Glutamatergic neuron (in vitro differentiated cells): ENCODE measurements around the gene BCOR. TPM values are rescaled to one million over a fixed set of nuclear protein-coding genes. Genes with fewer than 3 reads are reported as not detected.

Experiments used
- DNase-seq: peaks from one replicate; pipeline ENCODE4 v3.0.0; 2022
- H3K27ac Mint-ChIP-seq: one replicate; pipeline ENCODE4 v1.8.0; 2020; ENCODE audit warnings: mild to moderate bottlenecking, mixed read lengths, inconsistent platforms; ENCODE audit not compliant: unreplicated experiment
- H3K27me3 Mint-ChIP-seq: one replicate; pipeline ENCODE4 v1.8.0; 2020; ENCODE audit warnings: mild to moderate bottlenecking, moderate library complexity, mixed read lengths, inconsistent platforms; ENCODE audit not compliant: unreplicated experiment
- H3K36me3 Mint-ChIP-seq: one replicate; pipeline ENCODE4 v1.8.0; 2020; ENCODE audit warnings: mild to moderate bottlenecking, mixed read lengths, inconsistent platforms; ENCODE audit not compliant: unreplicated experiment
- H3K4me1 Mint-ChIP-seq: one replicate; pipeline ENCODE4 v1.8.0; 2020; ENCODE audit warnings: mild to moderate bottlenecking, low read depth, mixed read lengths, inconsistent platforms; ENCODE audit not compliant: unreplicated experiment
- H3K4me3 Mint-ChIP-seq: one replicate; pipeline ENCODE4 v1.8.0; 2020; ENCODE audit warnings: mild to moderate bottlenecking, mixed read lengths, inconsistent platforms; ENCODE audit not compliant: unreplicated experiment
- H3K9me3 Mint-ChIP-seq: one replicate; pipeline ENCODE4 v1.8.0; 2020; ENCODE audit warnings: mild to moderate bottlenecking, moderate library complexity, mixed read lengths, inconsistent platforms; ENCODE audit not compliant: unreplicated experiment
- total RNA-seq: library from RNA; stranded (reverse); fragmentation: NEBNext Ultra II Directional; extraction: Animal tissue kit (Norgen Biotek cat#: 25700); gene quantifications from one replicate; pipeline ENCODE4 v1.2.1, GENCODE V29; 2021; ENCODE audit not compliant: unreplicated experiment
- TF ChIP-seq, protein P1 (sequence below): fragments of 200-600 bp; sonication (generic); IDR thresholded peaks from one replicate; pipeline ENCODE4 v1.5.0; 2021; ENCODE audit not compliant: partially characterized antibody, unreplicated experiment

BCOR gene
- total RNA-seq, 1 donor from 2014 or later = 59.0 TPM

DNA sequence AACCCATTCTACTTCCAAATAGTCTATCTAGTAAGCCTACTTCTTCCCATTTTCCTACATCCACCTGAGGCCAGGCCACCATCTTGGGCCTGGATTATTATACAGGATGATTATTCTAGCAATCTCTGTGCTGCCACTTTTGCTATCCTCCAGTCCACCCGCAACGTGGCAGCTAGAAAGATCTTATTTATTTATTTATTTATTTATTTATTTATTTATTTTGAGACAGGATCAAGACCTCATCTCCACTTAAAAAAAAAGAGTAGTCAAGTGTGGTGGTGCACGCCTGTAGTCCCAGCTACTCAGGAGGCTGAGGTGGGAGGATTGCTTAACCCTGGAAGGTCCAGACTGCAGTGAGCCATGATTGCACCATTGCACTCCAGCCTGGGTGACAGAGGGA, 15.2 kb upstream of the BCOR start:
- Mint-ChIP-seq H3K9me3 (no peaks in the 10 kb centered on the region), H3K4me1 (no peaks in the 10 kb centered on the region), H3K36me3 (no peaks in the 10 kb centered on the region), H3K4me3 (no peak overlapping the region), H3K27ac (no peak overlapping the region), H3K27me3 (no peaks in the 10 kb centered on the region)
- TF ChIP-seq, protein P1, sequence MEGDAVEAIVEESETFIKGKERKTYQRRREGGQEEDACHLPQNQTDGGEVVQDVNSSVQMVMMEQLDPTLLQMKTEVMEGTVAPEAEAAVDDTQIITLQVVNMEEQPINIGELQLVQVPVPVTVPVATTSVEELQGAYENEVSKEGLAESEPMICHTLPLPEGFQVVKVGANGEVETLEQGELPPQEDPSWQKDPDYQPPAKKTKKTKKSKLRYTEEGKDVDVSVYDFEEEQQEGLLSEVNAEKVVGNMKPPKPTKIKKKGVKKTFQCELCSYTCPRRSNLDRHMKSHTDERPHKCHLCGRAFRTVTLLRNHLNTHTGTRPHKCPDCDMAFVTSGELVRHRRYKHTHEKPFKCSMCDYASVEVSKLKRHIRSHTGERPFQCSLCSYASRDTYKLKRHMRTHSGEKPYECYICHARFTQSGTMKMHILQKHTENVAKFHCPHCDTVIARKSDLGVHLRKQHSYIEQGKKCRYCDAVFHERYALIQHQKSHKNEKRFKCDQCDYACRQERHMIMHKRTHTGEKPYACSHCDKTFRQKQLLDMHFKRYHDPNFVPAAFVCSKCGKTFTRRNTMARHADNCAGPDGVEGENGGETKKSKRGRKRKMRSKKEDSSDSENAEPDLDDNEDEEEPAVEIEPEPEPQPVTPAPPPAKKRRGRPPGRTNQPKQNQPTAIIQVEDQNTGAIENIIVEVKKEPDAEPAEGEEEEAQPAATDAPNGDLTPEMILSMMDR = no peak
- DNase-seq = no peak

DNA sequence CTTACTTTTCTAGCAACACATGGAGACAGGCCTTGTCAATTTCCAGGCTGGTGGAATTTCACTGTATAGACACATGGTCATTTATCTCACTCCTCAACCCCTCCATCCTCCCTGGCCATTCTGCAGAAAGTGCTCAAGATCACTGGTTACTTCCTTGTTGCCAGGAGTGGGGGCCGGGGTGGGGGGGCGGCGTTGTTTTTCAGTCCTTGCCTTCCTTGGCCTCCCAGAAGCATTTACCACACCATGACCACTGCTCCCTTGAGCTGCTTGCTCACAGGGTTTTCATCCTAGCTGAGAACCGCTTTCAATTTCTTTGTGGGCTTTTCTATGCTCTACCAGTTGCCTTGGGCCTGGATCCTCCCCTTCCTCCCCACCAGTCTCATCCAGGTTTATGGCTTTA, 14.1 kb upstream of the BCOR start:
- no peaks in the 10 kb centered on the region for H3K9me3 Mint-ChIP-seq
- TF ChIP-seq, protein P1 = no peak
- H3K4me3 Mint-ChIP-seq = no peak overlapping the region
- no peaks in the 10 kb centered on the region for H3K36me3 Mint-ChIP-seq
- H3K4me1 Mint-ChIP-seq = peaks cover 2% of the 10 kb centered on the region
- H3K27me3 Mint-ChIP-seq = peaks cover 2% of the 10 kb centered on the region
- no peak overlapping the region for H3K27ac Mint-ChIP-seq
- DNase-seq = no peak

DNA sequence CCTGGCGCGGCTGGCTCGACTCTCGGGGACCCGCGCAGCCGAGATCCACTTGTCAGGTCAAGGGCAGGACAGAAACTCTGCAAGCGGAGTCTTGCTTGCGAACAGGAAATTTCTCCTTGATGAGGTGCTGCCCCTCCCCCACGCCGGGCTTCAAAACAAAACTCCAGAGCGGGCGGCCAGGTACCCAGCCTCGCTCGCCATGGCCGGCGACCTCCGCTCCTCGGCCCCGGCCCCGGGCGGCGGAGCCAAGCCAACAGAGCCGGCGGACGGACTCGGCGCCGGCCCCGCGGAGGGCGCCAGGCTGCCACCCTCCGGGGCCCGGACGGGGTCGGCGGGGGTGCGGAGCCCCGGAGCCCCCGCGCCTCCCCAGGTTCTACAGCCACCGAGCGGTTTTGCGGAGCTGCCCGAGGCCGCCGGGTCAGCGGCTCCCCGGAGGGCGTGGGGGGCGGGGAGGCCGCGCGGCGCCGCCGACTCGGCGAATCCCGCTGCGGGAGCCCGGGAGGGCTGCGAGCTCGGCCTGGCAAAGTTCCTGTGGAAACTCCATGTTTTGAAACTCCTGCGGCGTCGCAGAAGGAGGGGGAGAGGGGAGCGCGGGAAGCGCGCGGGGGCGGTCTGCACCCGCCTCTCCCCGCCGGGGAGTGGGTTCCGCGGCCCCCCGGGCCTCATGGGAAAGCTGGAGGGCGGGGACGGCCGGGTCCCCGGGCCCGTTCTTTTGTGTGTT, 11.7 kb upstream of the BCOR start:
- no peak overlapping the region for H3K27ac Mint-ChIP-seq
- no peaks in the 10 kb centered on the region for H3K9me3 Mint-ChIP-seq
- DNase-seq = no peak

DNA sequence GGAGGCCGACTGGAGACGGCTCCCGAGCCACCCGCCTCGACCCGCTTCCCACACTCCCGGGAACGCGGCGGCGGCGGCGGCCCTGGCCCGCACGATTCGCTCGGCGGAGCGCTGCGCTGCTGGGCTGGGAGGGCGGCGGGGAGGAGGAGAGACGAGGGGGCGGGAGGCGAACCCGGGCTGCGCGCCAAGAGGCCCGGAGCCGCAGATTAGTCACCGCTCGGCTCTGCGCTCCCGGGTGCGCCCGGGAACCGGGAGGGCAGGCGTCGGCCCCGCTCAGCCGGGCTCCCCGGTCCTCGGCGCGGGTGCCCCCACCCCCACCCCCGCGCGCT, 11.2 kb upstream of the BCOR start:
- peaks cover 2% of the 10 kb centered on the region for H3K9me3 Mint-ChIP-seq
- H3K4me3 Mint-ChIP-seq = no peak overlapping the region
- TF ChIP-seq, protein P1 = no peak
- H3K36me3 Mint-ChIP-seq = no peaks in the 10 kb centered on the region
- H3K27ac Mint-ChIP-seq = no peak overlapping the region
- H3K27me3 Mint-ChIP-seq = peaks cover 2% of the 10 kb centered on the region
- peak; percentile 59 for DNase-seq
- H3K4me1 Mint-ChIP-seq = peaks cover 2% of the 10 kb centered on the region

More for the DNA sequence above, 11.7 kb upstream of the BCOR start:
- no peak overlapping the region for H3K4me3 Mint-ChIP-seq
- peaks cover 2% of the 10 kb centered on the region for H3K4me1 Mint-ChIP-seq
- TF ChIP-seq, protein P1 = no peak
- no peaks in the 10 kb centered on the region for H3K36me3 Mint-ChIP-seq
- H3K27me3 Mint-ChIP-seq = peaks cover 2% of the 10 kb centered on the region

DNA sequence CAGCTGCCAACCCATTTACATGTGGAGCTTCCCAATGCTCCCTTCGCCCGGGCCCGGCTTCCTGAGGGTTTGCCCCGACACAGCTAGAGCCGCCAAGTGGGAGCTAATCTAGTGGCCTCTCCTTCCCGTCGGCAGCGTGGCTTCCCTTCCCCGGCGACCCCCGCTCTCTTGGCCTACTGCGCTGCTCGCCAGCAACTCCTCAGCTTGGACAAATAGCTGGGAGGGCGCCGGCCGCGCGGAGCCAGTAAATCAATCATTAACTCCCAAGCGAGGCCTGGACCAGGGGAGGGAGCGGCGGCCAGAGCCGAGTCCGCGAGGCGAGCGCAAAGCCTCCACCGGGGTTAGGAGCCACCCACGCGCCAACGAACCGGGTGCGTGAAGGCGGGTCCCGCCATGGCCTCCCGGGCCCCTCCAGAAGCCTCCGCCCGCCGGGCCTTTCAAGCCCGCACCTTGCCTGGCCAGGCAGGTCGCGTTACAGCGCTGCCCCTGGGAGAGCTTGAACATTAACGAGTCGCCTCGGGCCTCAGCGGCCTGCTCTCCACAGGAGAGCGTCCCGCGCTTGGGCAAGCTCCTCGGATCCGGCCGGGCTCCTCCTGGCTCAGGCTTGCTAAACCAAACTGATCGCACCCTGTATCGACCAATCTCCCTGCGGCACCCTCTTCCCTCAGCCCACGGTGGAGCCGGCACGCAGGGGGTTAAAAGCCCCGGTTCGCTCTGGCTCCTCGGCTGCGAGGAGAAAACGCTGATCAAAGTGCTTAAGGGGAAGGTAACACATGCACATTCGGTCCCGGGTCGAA, 10.6 kb upstream of the BCOR start:
- Mint-ChIP-seq H3K4me1 (peaks cover 4% of the 10 kb centered on the region), H3K27ac (no peak overlapping the region), H3K27me3 (peaks cover 2% of the 10 kb centered on the region), H3K36me3 (no peaks in the 10 kb centered on the region), H3K4me3 (peak overlapping the region; percentile 70), H3K9me3 (peaks cover 2% of the 10 kb centered on the region)
- peak; percentile 61 for DNase-seq
- TF ChIP-seq, protein P1 = no peak
